ENCODE measurements around the gene RUNDC3A. TPM values are rescaled to one million over a fixed set of nuclear protein-coding genes. Genes with fewer than 3 reads are reported as not detected.

Gene RUNDC3A
- total RNA-seq, 8 experiments from 2014 or later: 1.8 to 84.1 (median 49.1) TPM

- Histone ChIP-seq H3K27ac (no peak overlapping the region), H3K4me3 (no peak overlapping the region), H3K4me1 (replicated peaks in 1 of 2) (peaks cover 5 to 10% of the 10 kb centered on the region in 2 donors)
- no peak for ATAC-seq (replicated peaks in 6 of 8)
- in situ Hi-C loops (cut with MboI; ENCODE audit: low pct_unique_long_range_greater_than_20kb in 2 of 9, low sequenced_read_pairs in 9 of 9, unreplicated experiment in 9 of 9): loop anchor here in 1 of 9 experiments (10.0 kb wide), 1 partner anchor 80 kb away; no protein-coding TSS in a partner anchor
Measured at GRCh38 chr17:44304651-44305050, 3.8 kb upstream of the RUNDC3A start.

GRCh38 chr17:44307387-44308186 is 814 bp upstream of the RUNDC3A start:
- ATAC-seq (replicated peaks in 6 of 8): peak; percentile 73 to 90 (median 80)
- WGBS, 10 experiments: 0 to 10% (median 0%) methylated on average over 1 to 5 of the region's 26 CpGs; no CpG with 5 or more reads in 4 of the 10 experiments
- Histone ChIP-seq H3K4me1 (replicated peaks in 1 of 2) (peaks cover 20 to 34% of the 10 kb centered on the region in 2 donors), H3K27ac (peak overlapping the region; percentile 71 to 86), H3K4me3 (peak overlapping the region; percentile 40 to 60 (median 56))
- in situ Hi-C loops (cut with MboI; ENCODE audit: low pct_unique_long_range_greater_than_20kb in 2 of 9, low sequenced_read_pairs in 9 of 9, unreplicated experiment in 9 of 9): loop anchor here in 1 of 9 experiments (10.0 kb wide), 1 partner anchor 83 kb away; no protein-coding TSS in a partner anchor

- H3K4me3 ChIP-seq: peak overlapping the region; percentile 40 to 60 (median 56)
- H3K27ac ChIP-seq: peak overlapping the region; percentile 52 to 86
- in situ Hi-C loops (cut with MboI; ENCODE audit: low pct_unique_long_range_greater_than_20kb in 2 of 9, low sequenced_read_pairs in 9 of 9, unreplicated experiment in 9 of 9): loop anchor here in 1 of 9 experiments (10.0 kb wide), 1 partner anchor 84 kb away; no protein-coding TSS in a partner anchor
- peaks cover 20 to 34% of the 10 kb centered on the region in 2 donors for H3K4me1 ChIP-seq (replicated peaks in 1 of 2)
- 0% methylated on average over 7 of the region's 15 CpGs; no CpG with 5 or more reads in 9 of the 10 experiments for WGBS, 10 experiments
- peak in 6 of 8 experiments; percentile 3 to 26 (median 10) for ATAC-seq (replicated peaks in 6 of 8)
Measured at GRCh38 chr17:44308865-44309264, 464 bp downstream of the RUNDC3A start.

- no peak for ATAC-seq (replicated peaks in 6 of 8)
- Histone ChIP-seq H3K4me1 (replicated peaks in 1 of 2) (peaks cover 20 to 34% of the 10 kb centered on the region in 2 donors), H3K4me3 (peak overlapping the region; percentile 40 to 60 (median 56)), H3K27ac (peak overlapping the region in 1 of 2 donors; percentile 52)
- in situ Hi-C loops (cut with MboI; ENCODE audit: low pct_unique_long_range_greater_than_20kb in 2 of 9, low sequenced_read_pairs in 9 of 9, unreplicated experiment in 9 of 9): loop anchor here in 1 of 9 experiments (10.0 kb wide), 1 partner anchor 85 kb away; no protein-coding TSS in a partner anchor
- WGBS, 10 experiments: 14 to 20% methylated on average over 1 of the region's 5 CpGs; no CpG with 5 or more reads in 8 of the 10 experiments
Measured at GRCh38 chr17:44309472-44309871, 1.1 kb downstream of the RUNDC3A start.

- WGBS, 10 experiments: 38 to 67% (median 60%) methylated on average over 1 of the region's 2 CpGs; no CpG with 5 or more reads in 7 of the 10 experiments
- Histone ChIP-seq H3K27ac (peak overlapping the region in 1 of 2 donors; percentile 49), H3K4me1 (replicated peaks in 1 of 2) (peaks cover 23 to 40% of the 10 kb centered on the region in 2 donors), H3K4me3 (peak overlapping the region in 4 of 5 donors; percentile 3 to 51 (median 12))
- no peak for ATAC-seq (replicated peaks in 6 of 8)
- in situ Hi-C loops (cut with MboI; ENCODE audit: low pct_unique_long_range_greater_than_20kb in 2 of 9, low sequenced_read_pairs in 9 of 9, unreplicated experiment in 9 of 9): loop anchor here in 1 of 9 experiments (10.0 kb wide), 1 partner anchor 85 kb away; no protein-coding TSS in a partner anchor
Measured at GRCh38 chr17:44310188-44310587, 1.8 kb downstream of the RUNDC3A start.

GRCh38 chr17:44310609-44311376 is 2.4 kb downstream of the RUNDC3A start:
- peaks cover 27 to 46% of the 10 kb centered on the region in 2 donors for H3K4me1 ChIP-seq (replicated peaks in 1 of 2)
- 0 to 100% (median 0%) methylated on average over 1 to 3 of the region's 10 CpGs; no CpG with 5 or more reads in 3 of the 10 experiments for WGBS, 10 experiments
- in situ Hi-C loops (cut with MboI; ENCODE audit: low pct_unique_long_range_greater_than_20kb in 2 of 9, low sequenced_read_pairs in 9 of 9, unreplicated experiment in 9 of 9): loop anchor here in 1 of 9 experiments (10.0 kb wide), 1 partner anchor 86 kb away; no protein-coding TSS in a partner anchor
- no peak overlapping the region for H3K27ac ChIP-seq
- peak overlapping the region in 3 of 5 donors; percentile 3 to 51 (median 10) for H3K4me3 ChIP-seq
- peak in 1 of 8 experiments; percentile 5 for ATAC-seq (replicated peaks in 6 of 8)

GRCh38 chr17:44311562-44312181 is 3.3 kb downstream of the RUNDC3A start:
- peaks cover 30 to 47% of the 10 kb centered on the region in 2 donors for H3K4me1 ChIP-seq (replicated peaks in 1 of 2)
- in situ Hi-C loops (cut with MboI; ENCODE audit: low pct_unique_long_range_greater_than_20kb in 2 of 9, low sequenced_read_pairs in 9 of 9, unreplicated experiment in 9 of 9): loop anchor here in 1 of 9 experiments (10.0 kb wide), 1 partner anchor 87 kb away; no protein-coding TSS in a partner anchor
- WGBS, 10 experiments: 75% methylated on average over 1 of the region's 5 CpGs; no CpG with 5 or more reads in 9 of the 10 experiments
- H3K27ac ChIP-seq: no peak overlapping the region
- no peak overlapping the region for H3K4me3 ChIP-seq
- ATAC-seq (replicated peaks in 6 of 8): no peak

- in situ Hi-C loops (cut with MboI; ENCODE audit: low pct_unique_long_range_greater_than_20kb in 2 of 9, low sequenced_read_pairs in 9 of 9, unreplicated experiment in 9 of 9): loop anchor here in 1 of 9 experiments (10.0 kb wide), 1 partner anchor 88 kb away; no protein-coding TSS in a partner anchor
- Histone ChIP-seq H3K4me1 (replicated peaks in 1 of 2) (peaks cover 26 to 39% of the 10 kb centered on the region in 2 donors), H3K27ac (no peak overlapping the region), H3K4me3 (no peak overlapping the region)
- WGBS, 10 experiments: 32 to 100% (median 77%) methylated on average over 1 to 6 of the region's 17 CpGs; no CpG with 5 or more reads in 4 of the 10 experiments
- no peak for ATAC-seq (replicated peaks in 6 of 8)
Measured at GRCh38 chr17:44312396-44313104, 4.1 kb downstream of the RUNDC3A start.

GRCh38 chr17:44314031-44314430 is 5.6 kb downstream of the RUNDC3A start:
- in situ Hi-C loops (cut with MboI; ENCODE audit: low pct_unique_long_range_greater_than_20kb in 2 of 9, low sequenced_read_pairs in 9 of 9, unreplicated experiment in 9 of 9): loop anchor here in 1 of 9 experiments (10.0 kb wide), 1 partner anchor 89 kb away; no protein-coding TSS in a partner anchor
- no peak for ATAC-seq (replicated peaks in 6 of 8)
- Histone ChIP-seq H3K4me1 (replicated peaks in 1 of 2) (peaks cover 25 to 39% of the 10 kb centered on the region in 2 donors), H3K27ac (no peak overlapping the region), H3K4me3 (no peak overlapping the region)
- 0 to 96% (median 78%) methylated on average over 2 to 6 of the region's 7 CpGs; no CpG with 5 or more reads in 2 of the 10 experiments for WGBS, 10 experiments

GRCh38 chr17:44314524-44314868 is 6.1 kb downstream of the RUNDC3A start:
- in situ Hi-C loops (cut with MboI; ENCODE audit: low pct_unique_long_range_greater_than_20kb in 2 of 9, low sequenced_read_pairs in 9 of 9, unreplicated experiment in 9 of 9): loop anchor here in 1 of 9 experiments (10.0 kb wide), 1 partner anchor 90 kb away; no protein-coding TSS in a partner anchor
- no peak overlapping the region for H3K4me3 ChIP-seq
- 17 to 100% methylated on average over 1 of the region's 11 CpGs; no CpG with 5 or more reads in 8 of the 10 experiments for WGBS, 10 experiments
- no peak overlapping the region for H3K27ac ChIP-seq
- peaks cover 25 to 38% of the 10 kb centered on the region in 2 donors for H3K4me1 ChIP-seq (replicated peaks in 1 of 2)
- ATAC-seq (replicated peaks in 6 of 8): no peak

GRCh38 chr17:44314869-44315661 is 6.7 kb downstream of the RUNDC3A start:
- Histone ChIP-seq H3K4me1 (replicated peaks in 1 of 2) (peaks cover 22 to 32% of the 10 kb centered on the region in 2 donors), H3K4me3 (peak overlapping the region; percentile 14 to 29 (median 22)), H3K27ac (no peak overlapping the region)
- in situ Hi-C loops (cut with MboI; ENCODE audit: low pct_unique_long_range_greater_than_20kb in 2 of 9, low sequenced_read_pairs in 9 of 9, unreplicated experiment in 9 of 9): loop anchor here in 1 of 9 experiments (10.0 kb wide), 1 partner anchor 90 kb away; no protein-coding TSS in a partner anchor
- no CpG with 5 or more reads among the region's 81 CpGs for WGBS, 10 experiments
- peak; percentile 58 to 82 (median 62) for ATAC-seq (replicated peaks in 6 of 8)
